GM13977 (cell line): ENCODE measurements around the gene CTNNBL1.

Experiments used
- DNase-seq: peaks from one replicate; pipeline ENCODE4 v3.0.0; 2012; ENCODE audit warnings: low spot score
- CTCF ChIP-seq: IDR thresholded peaks from 2 replicates; pipeline ENCODE4 v1.5.1; 2012; ENCODE audit warnings: mild to moderate bottlenecking, control low read depth; ENCODE audit not compliant: insufficient read depth; ENCODE audit errors: extremely low read depth, missing control alignments
- in situ Hi-C: fragments of 300-500 bp; cut with MboI; formaldehyde crosslinking; loops from one replicate; pipeline ENCODE4 v1.12.0; 2022; ENCODE audit warnings: low sequenced_read_pairs, low pct_unique_long_range_greater_than_20kb, mixed read lengths, inconsistent platforms; ENCODE audit not compliant: unreplicated experiment

The CTNNBL1 gene

GRCh38 chr20:37688093-37688492 is 5.7 kb upstream of the CTNNBL1 start:
- in situ Hi-C loops = no loop called here

DNA sequence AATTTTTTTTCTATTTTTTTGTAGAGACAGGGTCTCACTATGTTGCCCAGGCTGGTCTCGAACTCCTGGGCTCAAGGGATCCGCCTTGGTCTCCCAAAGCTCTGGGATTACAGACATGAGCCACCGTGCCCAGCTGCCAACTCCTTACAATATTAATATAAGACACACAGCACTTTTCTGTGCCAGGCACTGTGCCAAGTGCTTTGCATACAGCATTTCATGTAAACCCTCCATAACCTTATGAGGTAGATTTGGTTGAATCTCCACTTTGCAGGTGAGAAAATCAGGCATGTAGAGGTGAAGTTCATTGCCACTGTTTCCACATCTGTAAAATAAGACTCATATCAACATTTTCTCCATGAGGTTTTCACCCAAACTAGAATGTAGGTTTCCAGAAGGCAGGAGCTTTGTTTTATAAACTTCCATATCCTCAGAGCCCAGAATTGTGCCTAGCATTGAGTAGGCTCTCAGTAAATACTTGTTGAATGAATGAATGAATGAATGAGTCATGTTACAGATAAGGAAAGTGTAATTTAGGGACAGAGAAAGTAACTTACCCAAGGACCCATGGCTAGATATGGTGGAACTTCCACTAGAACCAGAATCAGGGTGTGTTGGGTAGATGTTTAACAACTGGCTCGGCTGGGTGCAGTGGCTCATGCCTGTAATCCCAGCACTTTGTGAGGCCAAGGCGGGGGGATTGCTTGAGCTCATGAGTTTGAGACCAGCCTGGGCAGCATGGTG is 3.0 kb upstream of the CTNNBL1 start:
- no peak for TF ChIP-seq CTCF
- in situ Hi-C loops = no loop called here
- DNase-seq = no peak

More at GRCh38 chr20:37688093-37688492, 5.7 kb upstream of the CTNNBL1 start:
- no peak for TF ChIP-seq CTCF
- no peak for DNase-seq

DNA sequence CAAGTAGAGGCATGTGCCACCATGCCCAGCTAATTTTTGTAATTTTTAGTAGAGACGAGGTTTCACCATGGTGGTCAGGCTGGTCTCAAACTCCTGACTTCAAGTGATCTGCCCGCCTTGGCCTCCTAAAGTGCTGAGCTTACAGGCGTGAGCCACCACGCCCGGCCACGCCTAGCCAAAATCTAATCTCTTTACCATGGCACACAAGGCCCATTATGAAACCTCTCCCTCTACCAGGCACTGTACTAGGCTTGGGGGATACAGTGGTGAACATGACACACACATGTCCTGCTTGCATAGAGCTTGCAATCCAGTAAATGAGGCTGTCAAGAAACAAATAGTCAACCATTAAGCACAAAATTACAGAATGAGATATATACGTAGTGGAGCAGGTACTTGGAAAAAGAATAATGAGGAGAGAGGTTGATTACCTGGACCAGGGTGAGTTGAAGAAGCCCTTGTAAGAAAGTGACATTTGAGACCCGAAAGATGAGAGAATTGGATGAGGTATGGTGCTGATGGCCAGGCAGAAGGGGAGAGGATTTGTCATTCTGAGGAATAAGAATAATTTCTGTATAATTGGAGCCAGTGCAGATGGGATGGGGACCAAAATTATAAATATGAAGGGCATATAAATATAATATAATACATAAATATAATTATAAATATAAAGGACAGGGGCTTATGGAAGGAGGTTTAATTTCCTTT is 1.2 kb upstream of the CTNNBL1 start:
- in situ Hi-C loops = no loop called here
- no peak for DNase-seq
- TF ChIP-seq CTCF = no peak

DNA sequence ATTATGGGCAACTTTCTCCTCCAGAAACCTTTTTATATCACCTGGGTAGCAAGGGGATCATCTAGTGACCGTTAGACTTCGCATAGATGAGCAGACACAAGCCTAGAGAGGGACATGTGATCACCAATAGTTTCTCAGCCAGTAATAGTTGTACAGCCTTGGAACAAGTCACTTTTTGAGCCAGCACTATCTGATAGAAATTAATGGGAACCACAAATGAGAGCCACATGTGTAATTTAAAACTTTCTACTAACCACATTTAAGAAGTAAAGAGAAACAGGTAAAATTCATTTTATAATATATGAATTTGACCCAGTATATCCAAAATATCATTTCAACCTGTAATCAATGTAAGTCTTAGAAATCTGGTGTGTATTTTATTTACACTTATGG is 592 bp upstream of the CTNNBL1 start:
- no peak for DNase-seq
- in situ Hi-C loops = no loop called here
- TF ChIP-seq CTCF = no peak

GRCh38 chr20:37695684-37696342 is 2.0 kb downstream of the CTNNBL1 start:
- in situ Hi-C loops = no loop called here

More at GRCh38 chr20:37695684-37696342, 2.0 kb downstream of the CTNNBL1 start:
- DNase-seq = no peak
- TF ChIP-seq CTCF = no peak
